ENCODE measurements around the gene GALNT12.

The GALNT12 gene

GRCh38 chr9:98885575-98886295, 78.3 kb downstream of the GALNT12 start:
- no peak for DNase-seq
- TF ChIP-seq POLR2A (IDR thresholded peaks at IDR 0.05; ENCODE audit: low read length) (no peak), GATA1 (IDR thresholded peaks at IDR 0.05; ENCODE audit: low read depth, low read length) (no peak)

- TF ChIP-seq GATA1 (IDR thresholded peaks at IDR 0.05; ENCODE audit: low read depth, low read length) (no peak), POLR2A (IDR thresholded peaks at IDR 0.05; ENCODE audit: low read length) (no peak)
- DNase-seq = no peak
These were observed 79.3 kb downstream of the GALNT12 start for GRCh38 chr9:98886691-98887229.

DNA sequence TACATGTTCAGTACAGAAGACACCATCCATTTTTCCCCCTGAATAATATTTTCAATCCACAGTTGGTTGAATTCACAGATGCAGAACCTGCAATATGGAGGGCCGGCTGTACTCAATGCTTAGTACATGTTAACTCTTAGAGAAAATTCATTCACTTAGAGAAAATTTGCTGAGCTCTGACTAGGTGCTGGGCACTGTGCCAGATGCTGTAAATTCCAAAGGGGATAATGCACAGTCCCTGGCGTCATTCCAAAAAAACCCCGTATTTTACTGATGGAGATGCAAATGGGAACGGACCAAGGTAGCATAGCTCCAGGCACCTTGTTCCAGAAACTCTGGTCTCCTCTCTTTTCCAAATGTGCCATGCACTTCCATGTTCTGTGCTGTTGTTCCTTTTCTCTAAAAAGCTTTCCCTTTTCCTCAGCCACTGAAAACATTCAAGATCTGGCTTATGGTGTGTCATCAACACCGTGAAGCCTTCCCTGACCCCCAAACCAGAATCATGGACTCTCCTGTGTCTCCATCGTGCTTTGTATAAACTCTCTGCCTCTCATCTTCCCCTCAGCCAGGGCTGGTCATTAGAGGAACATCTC, 80.5 kb downstream of the GALNT12 start:
- TF ChIP-seq POLR2A (IDR thresholded peaks at IDR 0.05; ENCODE audit: low read length) (no peak), GATA1 (IDR thresholded peaks at IDR 0.05; ENCODE audit: low read depth, low read length) (no peak)
- DNase-seq = no peak

GRCh38 chr9:98888801-98889421, 81.4 kb downstream of the GALNT12 start:
- TF ChIP-seq POLR2A (IDR thresholded peaks at IDR 0.05; ENCODE audit: low read length) (no peak), GATA1 (IDR thresholded peaks at IDR 0.05; ENCODE audit: low read depth, low read length) (no peak)
- no peak for DNase-seq

- TF ChIP-seq GATA1 (IDR thresholded peaks at IDR 0.05; ENCODE audit: low read depth, low read length) (no peak), POLR2A (IDR thresholded peaks at IDR 0.05; ENCODE audit: low read length) (no peak)
These were observed 82.8 kb downstream of the GALNT12 start for GRCh38 chr9:98890256-98890655.

GRCh38 chr9:98892288-98892687, 84.8 kb downstream of the GALNT12 start:
- TF ChIP-seq GATA1 (IDR thresholded peaks at IDR 0.05; ENCODE audit: low read depth, low read length) (no peak), POLR2A (IDR thresholded peaks at IDR 0.05; ENCODE audit: low read length) (no peak)
- DNase-seq = no peak

More at GRCh38 chr9:98890256-98890655, 82.8 kb downstream of the GALNT12 start:
- DNase-seq = no peak

DNA sequence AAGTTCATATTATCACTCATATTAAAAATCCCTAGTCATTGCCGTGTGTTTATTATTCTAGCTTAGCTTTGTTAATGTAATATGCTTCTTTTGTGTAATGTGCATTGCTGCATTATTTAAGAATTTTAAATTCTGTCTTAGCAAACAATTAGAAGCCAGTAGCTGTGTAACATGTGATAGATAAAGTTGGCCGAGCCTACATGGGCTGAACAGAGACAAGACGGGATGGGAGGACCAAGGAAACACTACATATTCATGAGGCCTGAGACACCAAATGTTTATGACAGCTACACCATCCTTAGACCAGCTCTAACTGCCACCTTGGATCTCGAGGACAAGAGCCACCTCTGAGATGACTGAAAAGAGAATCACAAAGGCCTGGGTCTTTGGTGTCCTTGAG, 85.2 kb downstream of the GALNT12 start:
- TF ChIP-seq POLR2A (IDR thresholded peaks at IDR 0.05; ENCODE audit: low read length) (no peak), GATA1 (IDR thresholded peaks at IDR 0.05; ENCODE audit: low read depth, low read length) (no peak)

DNA sequence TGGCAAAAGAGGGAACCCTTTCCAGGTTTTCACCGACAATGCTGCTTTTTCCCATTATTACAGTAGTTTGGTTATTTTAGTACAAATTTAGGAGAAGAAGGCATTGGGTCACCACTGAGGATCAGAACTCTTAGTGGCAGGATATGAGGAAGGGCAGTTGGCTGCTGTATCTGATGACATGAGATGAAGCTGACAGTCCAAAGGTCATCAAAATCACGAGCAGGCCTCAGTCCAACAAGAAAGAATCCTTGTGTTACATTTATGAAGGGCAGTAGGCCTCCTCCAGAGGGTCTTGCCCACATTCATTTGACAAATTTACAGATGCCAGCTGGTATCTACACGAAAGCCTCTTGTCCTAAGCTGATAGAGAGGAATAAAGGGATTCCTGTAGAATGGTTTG, 86.7 kb downstream of the GALNT12 start:
- no peak for TF ChIP-seq POLR2A (IDR thresholded peaks at IDR 0.05; ENCODE audit: low read length)
- no peak for TF ChIP-seq GATA1 (IDR thresholded peaks at IDR 0.05; ENCODE audit: low read depth, low read length)
- no peak for DNase-seq

More for the DNA sequence above, 85.2 kb downstream of the GALNT12 start:
- DNase-seq = no peak

DNA sequence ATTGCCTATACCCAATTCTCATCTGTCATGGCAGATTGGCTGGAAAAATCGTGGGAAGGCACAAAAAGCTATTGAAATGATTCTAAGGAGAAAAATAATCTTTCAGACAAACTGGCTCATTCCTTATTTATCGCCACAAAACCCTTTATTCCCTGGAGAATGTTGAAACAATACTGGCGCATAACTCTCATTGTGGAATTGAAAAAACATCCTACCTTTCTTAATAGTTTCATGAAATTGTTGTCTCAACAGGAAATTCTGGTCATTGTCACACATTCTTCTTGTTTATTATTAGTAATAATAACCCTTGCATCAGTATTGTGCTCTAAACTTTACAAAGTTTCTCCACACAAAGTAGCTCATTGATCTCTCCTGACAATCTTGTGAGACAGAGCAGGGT, 87.3 kb downstream of the GALNT12 start:
- DNase-seq = no peak
- TF ChIP-seq POLR2A (IDR thresholded peaks at IDR 0.05; ENCODE audit: low read length) (no peak), GATA1 (IDR thresholded peaks at IDR 0.05; ENCODE audit: low read depth, low read length) (no peak)

- TF ChIP-seq GATA1 (IDR thresholded peaks at IDR 0.05; ENCODE audit: low read depth, low read length) (no peak), POLR2A (IDR thresholded peaks at IDR 0.05; ENCODE audit: low read length) (no peak)
- DNase-seq = no peak
These were observed 89.2 kb downstream of the GALNT12 start for GRCh38 chr9:98896632-98897031.

DNA sequence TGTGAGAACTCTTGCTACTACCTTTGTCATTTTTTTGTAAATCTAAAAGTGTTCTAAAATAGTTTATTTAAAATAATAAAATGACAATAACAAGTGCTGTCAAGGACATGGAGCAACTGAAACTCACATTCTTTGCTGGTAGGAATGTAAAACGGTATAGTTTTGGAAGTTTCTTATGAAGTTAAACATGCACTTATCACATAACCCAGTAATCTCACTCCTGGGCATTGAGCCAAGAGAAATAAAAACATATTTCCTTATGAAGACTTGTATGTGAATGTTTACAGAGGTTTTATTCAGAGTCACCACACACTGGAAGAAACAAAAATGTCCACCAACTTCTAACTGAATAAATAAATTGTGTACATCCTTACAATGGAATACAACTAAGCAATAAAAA, 90.3 kb downstream of the GALNT12 start:
- no peak for DNase-seq

GRCh38 chr9:98899408-98900056, 92.1 kb downstream of the GALNT12 start:
- no peak for DNase-seq

More for the DNA sequence above, 90.3 kb downstream of the GALNT12 start:
- no peak for TF ChIP-seq GATA1 (IDR thresholded peaks at IDR 0.05; ENCODE audit: low read depth, low read length)

More at GRCh38 chr9:98899408-98900056, 92.1 kb downstream of the GALNT12 start:
- no peak for TF ChIP-seq GATA1 (IDR thresholded peaks at IDR 0.05; ENCODE audit: low read depth, low read length)
- TF ChIP-seq POLR2A (IDR thresholded peaks at IDR 0.05; ENCODE audit: low read length) = no peak
